NCI-H2227 (cell line): ENCODE measurements around the gene PRDM15.

Source experiments
- DNase-seq: peaks from one replicate; lab custom pipeline; 2025; ENCODE audit not compliant: unreplicated experiment; lab: John Stamatoyannopoulos, UW

PRDM15 gene

DNA sequence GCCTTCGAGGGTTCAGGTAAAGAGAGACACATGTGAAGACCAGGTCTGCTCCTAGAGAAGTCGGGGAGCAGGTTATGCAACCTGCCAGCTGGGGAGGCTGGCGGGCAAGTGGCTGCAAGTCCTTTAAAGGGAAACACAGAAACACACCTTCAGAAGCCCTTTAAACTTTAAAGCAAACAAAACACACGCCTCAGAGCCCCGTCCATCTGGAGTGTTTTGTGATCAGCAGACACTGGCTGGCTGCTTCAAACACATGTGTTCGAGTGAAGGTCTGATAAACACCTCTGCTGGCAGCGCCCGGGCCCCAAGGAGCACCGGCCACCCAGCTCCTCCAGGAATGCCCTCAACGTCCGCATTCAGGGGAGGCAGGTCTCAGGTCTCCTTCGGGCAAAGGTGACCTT is 127.5 kb downstream of the PRDM15 start:
- DNase-seq, result no peak

DNA sequence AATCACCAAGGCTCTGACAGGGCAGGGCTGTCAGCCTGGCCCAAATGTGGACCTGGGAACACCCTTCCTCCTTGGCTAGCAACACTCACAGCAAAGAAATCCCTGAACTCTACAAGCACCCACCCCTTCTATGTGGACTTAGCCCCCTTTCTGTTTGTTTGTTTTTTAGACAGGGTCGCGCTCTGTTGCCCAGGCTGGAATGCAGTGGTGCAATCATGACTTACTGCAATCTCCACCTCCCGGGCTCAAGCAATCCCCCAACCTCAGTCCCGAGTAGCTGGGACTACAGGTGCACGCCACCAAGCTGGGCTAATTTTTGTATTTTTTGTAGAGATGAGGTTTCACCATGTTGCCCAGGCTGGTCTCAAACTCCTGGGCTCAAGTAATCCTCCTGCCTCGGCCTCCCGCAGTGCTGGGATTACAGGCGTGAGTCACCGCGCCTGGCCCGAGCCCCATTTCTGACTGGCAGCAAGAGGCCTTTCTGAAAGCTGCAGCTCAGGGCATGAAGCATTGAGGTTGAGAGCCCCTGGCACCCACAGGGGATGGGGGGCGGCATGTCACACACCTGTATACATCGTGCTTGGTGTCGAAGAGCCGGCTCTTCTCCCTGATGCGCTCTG is 128.5 kb downstream of the PRDM15 start:
- DNase-seq, result no peak

DNA sequence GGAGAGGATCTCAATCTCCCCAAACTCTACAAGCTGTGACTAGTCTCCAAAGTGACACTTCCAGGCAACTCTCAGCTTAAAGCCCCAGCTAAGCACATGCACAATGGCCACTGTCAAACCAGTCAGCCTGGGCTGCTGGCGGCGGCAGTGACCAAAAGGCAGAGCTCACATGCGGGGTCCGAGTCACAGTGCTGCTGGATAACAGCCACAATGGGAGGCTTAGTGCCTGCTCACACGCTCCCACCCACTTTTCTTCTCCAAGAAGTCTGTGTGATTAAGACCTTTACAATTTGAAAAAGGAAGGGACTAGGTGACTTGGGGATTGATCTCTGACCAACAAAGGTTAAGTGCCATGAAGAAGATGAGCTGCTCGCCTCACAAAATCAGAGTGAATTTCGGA is 129.1 kb downstream of the PRDM15 start:
- DNase-seq, result no peak

DNA sequence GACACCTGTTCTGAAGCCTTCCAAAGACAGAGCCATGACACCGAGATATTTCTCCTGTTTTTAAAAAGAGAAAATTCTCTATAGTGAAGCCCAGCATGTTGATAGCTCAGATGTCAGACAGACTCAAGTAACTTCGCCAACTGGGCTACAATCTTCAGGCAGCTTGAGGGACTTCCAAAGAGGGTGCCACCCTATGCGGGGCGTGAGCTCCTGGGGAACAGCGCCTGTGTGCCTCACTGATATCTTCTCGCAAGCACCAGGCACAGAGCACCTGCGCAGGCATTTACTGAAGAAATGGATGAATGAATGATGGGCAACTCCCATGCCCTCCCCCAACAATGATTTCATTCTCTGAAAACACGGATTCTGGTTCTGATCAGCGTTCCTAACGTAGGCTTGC is 129.9 kb downstream of the PRDM15 start:
- DNase-seq, result no peak
